ENCODE data around the gene DEXI. TPM values are rescaled to one million over a fixed set of nuclear protein-coding genes. Genes with fewer than 3 reads are reported as not detected.

Gene DEXI
- total RNA-seq, 1 donor from 2014 or later, result 47.9 TPM

DNA sequence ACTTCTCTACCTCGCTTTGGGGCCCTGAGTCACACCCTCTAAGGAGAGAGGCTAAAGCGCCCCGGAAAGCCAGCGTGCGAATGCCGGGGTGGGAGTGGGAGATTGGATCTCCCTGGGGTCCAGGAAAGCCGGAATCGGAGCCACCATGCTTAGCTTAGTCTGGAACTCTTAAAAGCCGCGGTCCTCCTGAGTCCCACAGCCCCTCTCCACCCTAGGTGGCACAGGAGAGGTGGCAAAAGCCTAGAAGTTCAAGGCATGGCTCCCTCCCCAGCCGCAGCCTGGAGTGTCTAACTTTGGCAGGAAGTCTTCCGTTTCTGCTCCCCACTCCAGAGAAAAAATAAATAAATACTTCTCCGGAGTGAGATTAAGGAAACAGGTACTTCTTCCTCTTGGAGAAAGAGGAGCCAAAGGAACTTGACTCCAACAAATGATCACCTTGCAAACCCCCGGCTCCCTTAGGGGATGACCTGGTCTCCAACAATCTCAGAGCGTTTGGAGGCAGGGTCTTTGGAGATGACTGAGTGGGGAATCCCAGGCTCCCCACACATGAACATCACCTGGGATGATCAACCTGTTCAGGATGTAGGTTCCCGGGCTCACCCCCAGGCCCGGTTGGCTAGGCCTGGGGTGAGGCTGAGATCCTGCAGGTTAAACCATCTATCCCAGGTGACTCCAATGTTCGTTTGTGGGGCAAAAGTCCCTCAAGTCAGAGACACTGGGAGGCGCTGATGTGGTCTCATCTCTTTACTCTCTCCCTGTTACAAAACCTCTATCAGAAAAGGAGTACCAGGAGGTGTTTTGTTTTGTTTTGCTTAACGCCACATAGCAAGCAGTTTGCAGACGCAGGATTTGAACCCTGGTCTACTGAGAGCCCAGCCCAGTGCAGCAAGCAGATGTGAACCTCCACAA, 62.3 kb downstream of the DEXI start:
- Histone ChIP-seq H3K36me3 (ENCODE audit: control insufficient read depth, insufficient read depth, low read length) (no peaks in the 10 kb centered on the region), H3K27me3 (ENCODE audit: control insufficient read depth, insufficient read depth, low read length) (peaks cover 13% of the 10 kb centered on the region), H3K4me3 (ENCODE audit: low read depth, low read length) (no peak overlapping the region)
- DNase-seq (ENCODE audit: low read depth) (no peak), FAIRE-seq (no peak)
- TF ChIP-seq, protein P1, sequence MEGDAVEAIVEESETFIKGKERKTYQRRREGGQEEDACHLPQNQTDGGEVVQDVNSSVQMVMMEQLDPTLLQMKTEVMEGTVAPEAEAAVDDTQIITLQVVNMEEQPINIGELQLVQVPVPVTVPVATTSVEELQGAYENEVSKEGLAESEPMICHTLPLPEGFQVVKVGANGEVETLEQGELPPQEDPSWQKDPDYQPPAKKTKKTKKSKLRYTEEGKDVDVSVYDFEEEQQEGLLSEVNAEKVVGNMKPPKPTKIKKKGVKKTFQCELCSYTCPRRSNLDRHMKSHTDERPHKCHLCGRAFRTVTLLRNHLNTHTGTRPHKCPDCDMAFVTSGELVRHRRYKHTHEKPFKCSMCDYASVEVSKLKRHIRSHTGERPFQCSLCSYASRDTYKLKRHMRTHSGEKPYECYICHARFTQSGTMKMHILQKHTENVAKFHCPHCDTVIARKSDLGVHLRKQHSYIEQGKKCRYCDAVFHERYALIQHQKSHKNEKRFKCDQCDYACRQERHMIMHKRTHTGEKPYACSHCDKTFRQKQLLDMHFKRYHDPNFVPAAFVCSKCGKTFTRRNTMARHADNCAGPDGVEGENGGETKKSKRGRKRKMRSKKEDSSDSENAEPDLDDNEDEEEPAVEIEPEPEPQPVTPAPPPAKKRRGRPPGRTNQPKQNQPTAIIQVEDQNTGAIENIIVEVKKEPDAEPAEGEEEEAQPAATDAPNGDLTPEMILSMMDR (IDR thresholded peaks at IDR 0.05; ENCODE audit: insufficient read depth, low read length, severe bottlenecking), result no peak

Other genes starting within 250 kb of the DEXI start
- gene TEKT5, start 247.5 kb downstream of the DEXI start, total RNA-seq, result 0.26 and 0.53 TPM in 2 replicates
- 12.9 and 16.6 TPM in 2 replicates for gene NUBP1, start 198.6 kb downstream of the DEXI start, total RNA-seq
- not detected in 2 replicates for gene TVP23A, start 123.7 kb downstream of the DEXI start, total RNA-seq
- 0.13 TPM in 1 of 2 replicates, not detected in the other for gene CIITA, start 65.3 kb downstream of the DEXI start, total RNA-seq
- 13.8 and 15.8 TPM in 2 replicates for gene CLEC16A, start 2.1 kb upstream of the DEXI start, total RNA-seq

All from bronchial epithelial cell (primary cell).